Lower leg skin (tissue), 4 donors: Measurements from ENCODE around the gene TRAPPC2L. TPM values are rescaled to one million over a fixed set of nuclear protein-coding genes. Genes with fewer than 3 reads are reported as not detected.

Experiments used
- DNase-seq, 2 donors: peaks; one replicate each; pipeline ENCODE4 v3.0.0-alpha.2; 2019; ENCODE audit warnings: low spot score in 2 of 2
- H3K4me3 ChIP-seq: fragments of 200-600 bp; sonication (generic); 2 replicates; pipeline ENCODE4 v1.5.1; 2017; ENCODE audit warnings: mild to moderate bottlenecking, low read depth; ENCODE audit not compliant: poor library complexity, severe bottlenecking
- POLR2A ChIP-seq, 2 donors: fragments of 450-650 bp; IDR thresholded peaks; one replicate each; pipeline ENCODE4 v1.6.1; 2016 to 2017; ENCODE audit warnings: antibody characterized with exemption in 2 of 2, mild to moderate bottlenecking in 1 of 2, moderate library complexity in 1 of 2
- WGBS, 2 donors: methylation state at CpG; one replicate each; pipeline ENCODE4 v1.1.5; 2018; 5-methylcytosine and 5-hydroxymethylcytosine counted together
- intact Hi-C: fragments of 100-400 bp; cut with DNase I; formaldehyde crosslinking; loops from one replicate; pipeline ENCODE4 v1.15.0; 2023; ENCODE audit warnings: low total_unique reads
- total RNA-seq, 4 donors: library from RNA; depleted of rRNA; stranded (reverse); fragments of >200 nt; gene quantifications; one replicate each; pipeline ENCODE4 v1.1.0, GENCODE V29; 2016
- TF ChIP-seq, protein P1 (sequence below), 3 donors: fragments of 450-650 bp; IDR thresholded peaks; one replicate each; pipeline ENCODE4 v1.5.1; 2016; ENCODE audit warnings: antibody characterized with exemption in 3 of 3, mild to moderate bottlenecking in 3 of 3, moderate library complexity in 2 of 3

Gene TRAPPC2L
- total RNA-seq, 4 donors from 2014 or later: 29.9 to 43.0 (median 38.6) TPM

DNA sequence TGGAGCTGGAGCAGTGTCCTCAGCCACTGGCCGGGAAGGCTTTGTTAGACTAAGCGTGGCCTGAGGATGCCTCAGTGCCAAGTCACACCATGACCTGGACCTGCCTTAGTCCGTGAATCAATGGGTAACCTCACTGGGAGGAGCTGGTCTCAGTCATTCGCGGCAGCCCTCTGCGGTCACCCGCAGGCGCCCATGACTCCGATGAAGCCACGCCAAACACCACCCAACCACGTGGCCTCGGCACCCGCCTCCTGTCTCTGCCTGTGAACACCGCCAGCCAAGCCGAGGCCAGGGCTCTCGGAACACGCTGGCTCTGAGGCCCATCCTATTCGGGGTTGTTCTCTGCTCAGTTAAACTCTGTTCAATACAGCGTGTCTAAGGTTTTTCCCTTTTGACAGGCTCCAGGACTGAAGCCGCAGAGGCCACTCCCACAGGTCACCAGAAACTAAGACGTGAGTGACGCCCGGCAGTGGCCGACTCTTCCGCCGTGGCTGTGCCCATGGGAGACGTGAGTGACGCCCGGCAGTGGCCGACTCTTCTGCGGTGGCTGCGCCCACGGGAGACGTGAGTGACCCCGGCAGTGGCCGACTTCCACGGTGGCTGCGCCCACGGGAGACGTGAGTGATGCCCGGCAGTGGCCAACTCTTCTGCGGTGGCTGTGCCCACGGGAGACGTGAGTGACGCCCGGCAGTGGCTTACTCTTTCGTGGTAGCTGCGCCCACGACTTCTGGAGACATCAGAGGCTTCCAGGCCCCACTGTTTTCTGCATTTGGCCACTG, 26.4 kb downstream of the TRAPPC2L start:
- WGBS, 2 donors: 84 to 85% methylated on average over 43 to 48 of the region's 49 CpGs
- intact Hi-C loops: no loop called here
- H3K4me3 ChIP-seq: no peak overlapping the region
- TF ChIP-seq, protein P1, sequence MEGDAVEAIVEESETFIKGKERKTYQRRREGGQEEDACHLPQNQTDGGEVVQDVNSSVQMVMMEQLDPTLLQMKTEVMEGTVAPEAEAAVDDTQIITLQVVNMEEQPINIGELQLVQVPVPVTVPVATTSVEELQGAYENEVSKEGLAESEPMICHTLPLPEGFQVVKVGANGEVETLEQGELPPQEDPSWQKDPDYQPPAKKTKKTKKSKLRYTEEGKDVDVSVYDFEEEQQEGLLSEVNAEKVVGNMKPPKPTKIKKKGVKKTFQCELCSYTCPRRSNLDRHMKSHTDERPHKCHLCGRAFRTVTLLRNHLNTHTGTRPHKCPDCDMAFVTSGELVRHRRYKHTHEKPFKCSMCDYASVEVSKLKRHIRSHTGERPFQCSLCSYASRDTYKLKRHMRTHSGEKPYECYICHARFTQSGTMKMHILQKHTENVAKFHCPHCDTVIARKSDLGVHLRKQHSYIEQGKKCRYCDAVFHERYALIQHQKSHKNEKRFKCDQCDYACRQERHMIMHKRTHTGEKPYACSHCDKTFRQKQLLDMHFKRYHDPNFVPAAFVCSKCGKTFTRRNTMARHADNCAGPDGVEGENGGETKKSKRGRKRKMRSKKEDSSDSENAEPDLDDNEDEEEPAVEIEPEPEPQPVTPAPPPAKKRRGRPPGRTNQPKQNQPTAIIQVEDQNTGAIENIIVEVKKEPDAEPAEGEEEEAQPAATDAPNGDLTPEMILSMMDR (IDR thresholded peaks at IDR 0.05): no peak
- no peak for TF ChIP-seq POLR2A (IDR thresholded peaks at IDR 0.05)
- DNase-seq: no peak

DNA sequence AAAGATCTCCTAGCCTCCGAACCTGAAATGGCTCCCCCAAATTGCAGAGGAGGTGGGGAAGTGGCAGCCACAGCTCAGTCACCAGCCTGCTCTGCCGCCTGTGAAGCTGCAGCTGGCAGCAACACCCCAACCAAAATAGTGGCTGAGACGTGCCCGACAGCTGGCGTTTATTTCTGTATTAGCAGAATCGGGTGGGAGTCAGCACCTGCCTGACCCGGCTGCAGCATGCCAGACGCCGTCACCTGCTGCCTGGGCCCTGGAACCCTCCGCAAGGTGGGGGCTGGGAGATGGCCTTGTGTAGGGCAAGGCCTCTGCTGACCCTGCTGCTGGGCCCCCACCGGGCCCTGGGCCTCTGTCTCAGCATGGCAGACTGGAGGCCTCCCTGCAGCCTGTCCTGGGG, 27.0 kb downstream of the TRAPPC2L start:
- no peak for TF ChIP-seq POLR2A (IDR thresholded peaks at IDR 0.05)
- TF ChIP-seq, protein P1 (IDR thresholded peaks at IDR 0.05): no peak
- H3K4me3 ChIP-seq: no peak overlapping the region
- intact Hi-C loops: no loop called here
- WGBS, 2 donors: 83 to 87% methylated on average over 10 to 11 of the region's 11 CpGs
- no peak for DNase-seq

DNA sequence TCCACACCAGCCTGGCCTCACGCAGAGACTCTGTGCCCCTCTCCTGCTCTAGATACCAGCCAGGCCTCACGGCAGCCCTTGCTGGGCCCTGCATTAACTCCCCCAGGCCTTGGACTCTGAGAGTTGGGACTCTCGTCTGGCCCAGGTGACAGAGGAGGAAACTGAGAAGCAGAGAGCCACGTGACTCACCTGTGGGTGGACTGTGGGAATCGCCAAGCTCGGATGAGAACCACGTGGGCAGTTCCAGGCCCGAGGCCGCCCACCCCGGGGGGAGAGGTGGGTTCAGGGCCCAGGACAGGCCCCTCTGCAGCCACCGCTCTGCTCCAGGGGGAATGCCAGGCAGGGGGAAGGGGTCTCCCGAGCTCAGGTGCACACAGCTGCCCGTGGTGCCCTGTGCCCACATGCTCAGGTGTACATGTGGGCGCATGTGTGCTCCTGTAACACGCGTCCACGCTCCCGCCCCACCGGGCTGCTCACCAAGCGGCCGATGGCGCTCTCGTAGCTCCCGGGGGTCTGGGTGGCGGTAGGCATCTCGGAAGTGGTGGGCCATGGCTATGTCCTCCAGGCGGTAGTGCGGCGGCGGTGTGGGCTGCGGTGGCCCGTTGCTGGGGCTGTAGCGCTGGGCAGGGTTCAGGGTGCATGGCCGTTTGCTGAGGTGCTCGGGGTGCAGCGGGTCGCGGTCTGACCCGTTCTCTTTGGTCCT, 27.8 kb downstream of the TRAPPC2L start:
- intact Hi-C loops: no loop called here
- 95 to 96% methylated on average over 37 to 39 of the region's 39 CpGs for WGBS, 2 donors
- TF ChIP-seq, protein P1 (IDR thresholded peaks at IDR 0.05): no peak
- no peak for TF ChIP-seq POLR2A (IDR thresholded peaks at IDR 0.05)
- no peak for DNase-seq
- no peak overlapping the region for H3K4me3 ChIP-seq

DNA sequence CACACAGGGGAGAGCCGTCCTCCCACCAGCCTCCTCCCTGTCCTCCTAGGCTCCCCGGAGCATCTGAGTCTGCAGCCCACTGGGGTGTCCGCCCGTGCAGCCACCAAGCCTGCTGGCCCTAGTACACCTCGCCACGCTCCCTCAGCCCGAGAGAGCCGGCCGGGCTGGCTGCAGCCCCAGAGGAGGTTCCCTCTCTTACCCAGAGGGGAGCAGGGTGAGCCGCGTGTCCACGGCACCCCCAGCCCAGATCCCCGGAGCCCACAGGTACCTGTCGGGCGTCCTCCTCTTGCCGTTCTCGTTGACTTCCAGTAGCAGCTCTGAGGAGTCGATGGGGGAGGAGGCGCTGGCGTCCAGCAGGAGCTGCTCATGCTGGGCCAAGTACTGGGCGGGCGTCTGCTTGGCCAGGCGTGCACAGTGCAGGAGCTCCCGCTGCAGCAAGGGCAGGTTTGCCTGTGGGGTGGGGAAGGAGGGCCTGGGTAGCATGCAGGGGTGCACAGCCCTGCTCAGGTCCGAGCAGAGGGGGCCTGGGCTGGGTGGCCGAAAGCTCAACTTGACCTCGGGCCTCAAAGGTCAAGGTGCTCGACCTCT, 28.9 kb downstream of the TRAPPC2L start:
- 86 to 89% methylated on average over 13 to 17 of the region's 28 CpGs for WGBS, 2 donors
- H3K4me3 ChIP-seq: no peak overlapping the region
- no peak for DNase-seq
- no peak for TF ChIP-seq POLR2A (IDR thresholded peaks at IDR 0.05)
- TF ChIP-seq, protein P1 (IDR thresholded peaks at IDR 0.05): no peak
- intact Hi-C loops: no loop called here

DNA sequence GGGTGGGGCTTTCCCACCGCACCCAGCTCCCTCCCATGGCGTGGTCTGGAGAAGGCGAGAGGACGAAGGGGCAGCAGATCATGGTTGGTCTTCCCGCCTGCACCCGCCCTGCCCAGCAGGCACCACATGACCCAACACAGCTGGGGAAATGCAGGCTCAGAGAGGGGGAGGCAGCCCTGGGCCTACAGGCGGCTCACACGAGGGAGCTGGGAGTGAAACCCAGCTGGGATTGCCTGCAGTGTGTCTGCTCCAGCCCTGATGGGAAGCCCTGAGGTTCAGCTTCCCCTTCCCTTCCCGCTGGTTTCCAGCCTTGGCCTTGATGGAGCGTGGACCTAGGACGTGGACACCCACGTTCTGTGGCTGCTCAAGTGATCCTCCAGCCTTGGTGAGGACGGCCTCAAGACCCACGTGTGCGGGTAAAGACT, 29.5 kb downstream of the TRAPPC2L start:
- 82 to 90% methylated on average over 8 to 14 of the region's 15 CpGs for WGBS, 2 donors
- intact Hi-C loops: no loop called here
- no peak overlapping the region for H3K4me3 ChIP-seq
- TF ChIP-seq, protein P1 (IDR thresholded peaks at IDR 0.05): no peak
- no peak for TF ChIP-seq POLR2A (IDR thresholded peaks at IDR 0.05)
- no peak for DNase-seq
